AG10803 (cell line): Measurements from ENCODE around the gene RFLNA.

Experiments used
- DNase-seq: peaks from one replicate; pipeline ENCODE4 v3.0.0; 2010; ENCODE audit warnings: low read depth
- H3K4me3 ChIP-seq: 2 replicates; pipeline ENCODE4 v1.5.1; 2011; ENCODE audit warnings: mild to moderate bottlenecking, low read length, control low read depth
- TF ChIP-seq, protein P1 (sequence below): conservative IDR thresholded peaks from 2 replicates; pipeline ENCODE4 v1.5.1; 2011; ENCODE audit warnings: mild to moderate bottlenecking, low read length, control low read depth, inconsistent platforms

Gene RFLNA

DNA sequence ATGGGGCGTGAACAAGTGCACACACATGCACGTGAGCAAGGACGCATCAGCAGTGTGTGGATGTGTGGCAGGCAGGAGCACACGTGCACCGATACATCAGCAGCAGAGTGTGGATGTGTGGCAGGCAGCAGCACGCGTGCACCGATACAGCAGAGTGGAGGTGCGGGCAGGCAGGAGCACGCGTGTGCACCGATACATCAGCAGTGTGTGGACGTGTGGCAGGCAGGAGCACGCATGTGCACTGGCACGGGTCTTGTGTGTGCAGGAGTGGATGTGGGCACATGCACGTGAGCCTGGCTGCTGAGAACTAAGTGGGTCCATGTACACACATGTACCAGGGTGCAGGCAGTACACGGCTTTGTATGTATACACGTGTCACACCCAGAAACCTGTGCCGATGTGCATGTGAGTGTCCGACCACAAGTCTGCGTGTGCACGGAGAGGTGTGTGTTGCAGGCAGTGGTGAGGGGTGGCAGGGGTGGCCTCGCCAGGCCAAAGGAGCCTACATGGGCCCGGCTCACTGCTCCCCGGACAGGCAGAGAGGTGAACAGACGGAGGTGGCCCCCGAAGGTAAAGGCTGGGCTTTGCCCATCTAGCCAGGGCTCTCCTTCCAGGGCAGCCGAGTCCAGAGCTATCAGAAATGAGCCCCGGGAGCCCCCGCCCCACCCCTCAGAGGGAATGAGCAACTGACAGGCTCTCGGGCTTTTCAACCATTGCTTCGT is 53.9 kb downstream of the RFLNA start:
- TF ChIP-seq, protein P1, sequence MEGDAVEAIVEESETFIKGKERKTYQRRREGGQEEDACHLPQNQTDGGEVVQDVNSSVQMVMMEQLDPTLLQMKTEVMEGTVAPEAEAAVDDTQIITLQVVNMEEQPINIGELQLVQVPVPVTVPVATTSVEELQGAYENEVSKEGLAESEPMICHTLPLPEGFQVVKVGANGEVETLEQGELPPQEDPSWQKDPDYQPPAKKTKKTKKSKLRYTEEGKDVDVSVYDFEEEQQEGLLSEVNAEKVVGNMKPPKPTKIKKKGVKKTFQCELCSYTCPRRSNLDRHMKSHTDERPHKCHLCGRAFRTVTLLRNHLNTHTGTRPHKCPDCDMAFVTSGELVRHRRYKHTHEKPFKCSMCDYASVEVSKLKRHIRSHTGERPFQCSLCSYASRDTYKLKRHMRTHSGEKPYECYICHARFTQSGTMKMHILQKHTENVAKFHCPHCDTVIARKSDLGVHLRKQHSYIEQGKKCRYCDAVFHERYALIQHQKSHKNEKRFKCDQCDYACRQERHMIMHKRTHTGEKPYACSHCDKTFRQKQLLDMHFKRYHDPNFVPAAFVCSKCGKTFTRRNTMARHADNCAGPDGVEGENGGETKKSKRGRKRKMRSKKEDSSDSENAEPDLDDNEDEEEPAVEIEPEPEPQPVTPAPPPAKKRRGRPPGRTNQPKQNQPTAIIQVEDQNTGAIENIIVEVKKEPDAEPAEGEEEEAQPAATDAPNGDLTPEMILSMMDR = no peak

DNA sequence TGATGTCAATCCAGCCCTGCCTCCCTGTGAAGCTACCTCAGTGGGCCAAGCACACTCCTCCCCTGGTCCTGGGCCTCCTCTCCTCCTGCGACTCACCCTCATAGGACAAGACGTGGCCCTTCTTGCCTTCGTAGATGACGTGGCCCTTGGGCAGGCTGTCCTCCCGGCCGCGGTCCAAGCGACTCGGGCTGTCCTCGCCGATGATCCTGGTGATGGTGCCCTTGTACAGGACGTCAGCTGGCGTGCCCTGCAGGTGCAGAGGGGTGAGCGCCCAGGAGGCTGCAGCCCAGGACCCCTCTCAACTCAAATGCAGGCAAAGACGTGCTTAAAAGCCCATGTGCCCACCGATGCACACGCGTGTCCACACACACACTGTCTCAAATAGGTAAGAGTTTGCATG is 55.6 kb downstream of the RFLNA start:
- TF ChIP-seq, protein P1 = no peak
- H3K4me3 ChIP-seq = no peak overlapping the region
- no peak for DNase-seq

More for the DNA sequence above, 53.9 kb downstream of the RFLNA start:
- no peak for DNase-seq
- no peak overlapping the region for H3K4me3 ChIP-seq

DNA sequence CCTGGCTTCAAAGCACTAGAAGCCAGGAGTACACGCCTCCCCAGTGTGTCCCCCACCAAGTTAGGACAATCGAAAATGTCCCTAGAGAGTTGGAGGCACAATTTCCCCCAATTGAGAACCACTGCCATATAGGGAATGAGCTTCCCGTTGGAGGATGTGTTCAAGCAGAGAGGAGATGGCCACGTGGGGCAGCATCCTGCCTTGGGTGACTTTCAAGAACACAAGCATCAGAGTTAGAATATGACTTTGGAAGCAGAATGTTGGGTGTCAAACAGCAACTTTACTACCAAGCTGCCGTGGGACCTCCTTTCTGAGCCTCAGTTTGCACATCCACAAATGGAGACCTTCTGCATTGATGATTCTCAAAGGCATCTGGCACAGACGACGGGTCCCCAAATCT is 56.5 kb downstream of the RFLNA start:
- H3K4me3 ChIP-seq = no peak overlapping the region
- DNase-seq = no peak
- TF ChIP-seq, protein P1 = 0 out of 2 replicates have a peak, but pooled peaks have one; percentile 7

DNA sequence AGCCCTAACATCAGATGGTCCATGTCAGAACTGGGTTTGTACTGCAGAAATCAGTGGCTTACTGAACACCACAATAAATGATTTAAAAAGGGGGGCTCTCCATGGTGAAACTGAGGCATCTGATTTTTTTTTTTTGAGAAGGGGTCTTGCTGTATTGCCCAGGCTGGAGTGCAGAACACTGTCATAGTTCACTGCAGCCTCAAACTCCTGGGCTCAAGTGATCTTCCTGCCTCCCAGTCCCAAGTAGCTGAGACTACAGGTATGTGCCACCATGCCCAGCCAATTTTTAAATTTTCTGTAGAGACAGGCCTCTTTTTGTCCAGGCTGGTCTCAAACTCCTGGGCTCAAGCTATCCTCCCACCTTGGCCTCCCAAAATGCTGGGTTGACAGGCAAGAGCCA is 57.4 kb downstream of the RFLNA start:
- TF ChIP-seq, protein P1 = no peak
- no peak overlapping the region for H3K4me3 ChIP-seq
- no peak for DNase-seq

DNA sequence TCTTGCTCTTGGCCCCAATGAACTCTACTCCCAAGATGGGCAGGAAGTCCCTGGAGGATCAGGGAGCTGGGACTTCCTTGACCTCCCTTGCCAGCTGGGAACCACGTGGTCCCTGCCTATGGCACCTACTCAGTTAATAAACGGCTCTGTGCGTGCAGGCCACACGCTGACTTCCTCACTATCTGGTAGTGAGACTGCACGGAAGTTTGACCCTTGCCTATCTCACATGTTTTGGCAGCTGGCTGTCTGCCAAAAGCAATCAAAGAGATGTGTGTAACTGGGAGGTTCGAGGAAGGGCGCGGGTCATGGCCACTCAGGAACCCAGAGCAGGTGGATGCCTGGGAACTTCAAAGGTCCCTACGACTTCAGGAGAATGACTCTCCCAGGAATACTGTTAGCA is 57.9 kb downstream of the RFLNA start:
- H3K4me3 ChIP-seq = no peak overlapping the region
- TF ChIP-seq, protein P1 = no peak
- DNase-seq = peak; percentile 55

DNA sequence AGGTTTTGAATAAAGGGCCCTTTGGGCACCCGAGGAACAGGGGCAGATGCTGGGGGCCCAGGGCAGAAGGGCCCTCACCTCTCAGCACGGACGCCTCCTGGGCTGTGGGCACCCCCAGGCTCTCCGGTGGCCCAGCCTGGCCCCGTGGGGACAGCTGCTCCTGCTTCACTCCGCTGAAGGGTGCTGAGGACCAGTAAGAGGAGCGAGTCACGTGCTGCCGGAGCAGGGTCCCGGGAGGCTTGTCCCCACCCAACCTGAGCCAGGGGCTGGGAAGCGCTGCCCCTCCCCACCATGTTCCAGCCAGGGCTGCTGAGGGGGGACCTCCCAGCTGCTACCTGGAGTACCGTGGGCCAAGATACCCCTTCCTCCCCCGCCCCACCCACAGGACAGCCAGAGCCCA is 59.5 kb downstream of the RFLNA start:
- TF ChIP-seq, protein P1 = no peak
- no peak for DNase-seq
- H3K4me3 ChIP-seq = no peak overlapping the region

DNA sequence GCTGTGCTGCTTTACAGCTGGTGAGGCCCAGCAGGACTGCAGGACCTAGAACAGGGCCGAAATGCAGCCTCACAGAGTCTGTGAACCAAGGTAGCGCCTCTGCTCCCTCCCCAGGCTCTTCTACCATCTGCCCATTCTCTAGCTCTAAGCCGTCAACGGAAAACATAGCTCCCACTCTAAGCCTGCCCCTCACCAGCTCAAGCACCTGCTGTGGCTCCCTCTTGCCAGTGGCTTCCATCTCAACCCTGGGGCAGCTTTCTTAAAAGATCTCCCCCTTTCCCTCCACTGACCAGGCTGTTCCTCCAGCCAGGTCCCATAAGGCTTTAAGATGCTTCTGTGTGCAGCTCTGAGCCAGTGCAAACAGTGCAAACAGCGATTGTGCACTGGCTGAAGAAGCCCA is 61.3 kb downstream of the RFLNA start:
- TF ChIP-seq, protein P1 = no peak
- DNase-seq = no peak
- H3K4me3 ChIP-seq = no peak overlapping the region
